ENCODE measurements around the gene CORO7. TPM values are rescaled to one million over a fixed set of nuclear protein-coding genes. Genes with fewer than 3 reads are reported as not detected.

Gene CORO7
- total and polyA plus RNA-seq, 9 of the 15 experiments (the other 6 are each of a cell fraction or from before 2014, with no cell fraction given) = 0.45 to 77.2 (median 18.7) TPM

DNA sequence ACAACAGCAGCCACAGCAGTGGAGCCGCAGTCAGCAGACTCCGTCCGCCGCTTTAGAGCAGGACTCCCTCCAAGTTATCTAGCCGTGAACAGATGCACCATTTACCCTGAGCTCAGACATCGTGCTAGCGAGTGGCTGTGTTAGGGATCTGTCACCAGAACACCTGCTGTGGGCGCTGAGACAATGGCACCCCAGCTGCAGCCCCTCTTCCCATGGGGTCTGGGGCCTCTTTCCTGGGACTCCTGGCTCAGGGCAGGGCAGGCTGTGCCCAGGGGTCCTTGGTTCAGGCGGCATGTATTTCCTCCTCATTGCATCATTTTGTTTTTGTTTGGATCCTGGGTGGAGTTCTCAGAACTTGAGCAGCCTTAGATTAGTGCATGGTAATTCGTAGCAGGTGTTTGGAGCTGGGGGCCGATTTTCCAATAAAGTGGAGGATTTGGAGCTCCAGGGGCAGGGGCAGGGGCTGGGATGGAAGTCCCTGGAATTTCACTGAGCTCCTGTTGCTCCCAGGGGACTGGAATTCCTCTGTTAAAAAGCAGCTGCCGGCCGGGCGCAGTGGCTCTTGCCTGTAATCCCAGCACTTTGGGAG is 34.6 kb upstream of the CORO7 start (continued):
- TF ChIP-seq MGA (IDR thresholded peaks at IDR 0.05) = peak; percentile 29; the same call in 1 of the 2 replicates
- no peak for TF ChIP-seq GTF3C2 (IDR thresholded peaks at IDR 0.05; ENCODE audit: borderline replicate concordance, extremely low read depth, insufficient read length)
- TF ChIP-seq PRMT5 (CRISPR knock-in tag; IDR thresholded peaks at IDR 0.05) = no peak
- TF ChIP-seq ZFX (CRISPR knock-in tag; IDR thresholded peaks at IDR 0.05) = no peak
- TF ChIP-seq KDM2B (CRISPR knock-in tag; IDR thresholded peaks at IDR 0.05) = no peak
- TF ChIP-seq CTBP1 (IDR thresholded peaks at IDR 0.05; ENCODE audit: borderline replicate concordance) = peak; percentile 71
- TF ChIP-seq CREB5 (CRISPR knock-in tag; IDR thresholded peaks at IDR 0.05) = no peak; the same call in 1 of the 2 replicates
- TF ChIP-seq BACH1 (tag; IDR thresholded peaks at IDR 0.05) = peak; percentile 88
- peak; percentile 77; the same call in 1 of the 2 replicates for TF ChIP-seq ZNF395 (CRISPR knock-in tag; IDR thresholded peaks at IDR 0.05)

Measured in K562 (cell line).